Cardiac fibroblast (primary cell): Measurements from ENCODE around the gene MYT1.

Experiments used
- DNase-seq, 2 donors: peaks; one replicate each; pipeline versions ENCODE4 v3.0.0 to v3.0.0-alpha.2; 2010; ENCODE audit warnings: low read depth in 2 of 2
- H3K4me3 ChIP-seq, 2 donors: replicated peaks in 1 of 2; 1 replicate in 1 of 2; 2 replicates in 1 of 2; pipeline ENCODE4 v1.5.1; 2011; ENCODE audit warnings: low read depth in 2 of 2, low read length in 2 of 2, mild to moderate bottlenecking in 2 of 2, moderate library complexity in 1 of 2
- CTCF ChIP-seq: IDR thresholded peaks from one replicate; pipeline ENCODE4 v1.5.1; 2011; ENCODE audit warnings: low read depth, mild to moderate bottlenecking, low read length, inconsistent platforms

MYT1 gene

GRCh38 chr20:64140061-64140931 lies 24.0 kb upstream of the MYT1 start:
- DNase-seq: no peak
- TF ChIP-seq CTCF: no peak
- H3K4me3 ChIP-seq: no peak overlapping the region

- no peak for TF ChIP-seq CTCF
- no peak for DNase-seq
- H3K4me3 ChIP-seq: no peak overlapping the region
These were observed 23.3 kb upstream of the MYT1 start for GRCh38 chr20:64140956-64141355.

- no peak for TF ChIP-seq CTCF
- no peak for DNase-seq
These were observed 21.7 kb upstream of the MYT1 start for GRCh38 chr20:64142590-64142989.

GRCh38 chr20:64143018-64143801 lies 21.0 kb upstream of the MYT1 start:
- TF ChIP-seq CTCF: no peak
- no peak for DNase-seq
- no peak overlapping the region for H3K4me3 ChIP-seq

More at GRCh38 chr20:64142590-64142989, 21.7 kb upstream of the MYT1 start:
- H3K4me3 ChIP-seq: no peak overlapping the region

GRCh38 chr20:64144144-64144912 lies 19.9 kb upstream of the MYT1 start:
- H3K4me3 ChIP-seq: no peak overlapping the region
- no peak for TF ChIP-seq CTCF
- no peak for DNase-seq

- no peak for DNase-seq
- H3K4me3 ChIP-seq: no peak overlapping the region
- TF ChIP-seq CTCF: peak; percentile 24
These were observed 18.6 kb upstream of the MYT1 start for GRCh38 chr20:64145458-64146300.
